Activated CD4-positive, alpha-beta T cell treated with anti-CD3 and anti-CD28 coated beads, Interleukin-2, Interleukin-6, amounts not matched to agents 100 ng/mL and 50 ng/mL, durations not matched to agents 16 hours and 8 hours (primary cell): ENCODE measurements around the gene COL13A1.

Source experiments
- DNase-seq: peaks from one replicate; pipeline ENCODE4 v3.0.0-alpha.2; 2020

Gene COL13A1

DNA sequence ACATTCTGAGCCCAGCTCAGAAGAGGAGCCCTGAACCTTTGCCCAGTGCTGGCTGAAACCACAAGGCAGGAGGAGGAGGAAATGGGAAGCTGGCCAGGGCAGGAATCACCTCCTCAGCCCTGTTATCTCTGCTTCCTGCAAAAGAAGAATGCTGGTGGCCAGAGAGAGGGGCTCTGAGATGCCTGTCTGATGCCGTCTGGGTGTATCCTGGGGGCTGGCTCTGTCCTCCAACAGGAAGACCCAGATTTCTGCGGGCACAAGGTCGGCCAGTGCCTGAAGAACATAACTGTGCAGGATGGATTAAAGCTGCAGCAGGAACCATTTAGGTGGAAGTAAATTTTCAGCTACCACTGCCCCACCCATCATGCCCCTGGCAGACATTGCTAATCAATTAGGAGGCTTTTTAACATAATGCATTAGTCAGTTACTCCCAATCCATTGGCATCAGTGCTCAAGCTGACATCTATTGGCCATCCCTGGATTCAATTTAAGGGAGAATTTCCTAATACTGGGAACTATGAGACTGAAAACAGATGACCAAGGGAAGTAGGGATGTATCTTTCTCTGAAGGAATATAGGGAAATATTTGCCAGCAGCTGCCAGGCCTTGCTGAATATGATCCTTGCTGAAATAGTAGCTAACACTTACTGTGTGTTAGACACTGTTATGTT lies 67.7 kb downstream of the COL13A1 start:
- no peak for DNase-seq

DNA sequence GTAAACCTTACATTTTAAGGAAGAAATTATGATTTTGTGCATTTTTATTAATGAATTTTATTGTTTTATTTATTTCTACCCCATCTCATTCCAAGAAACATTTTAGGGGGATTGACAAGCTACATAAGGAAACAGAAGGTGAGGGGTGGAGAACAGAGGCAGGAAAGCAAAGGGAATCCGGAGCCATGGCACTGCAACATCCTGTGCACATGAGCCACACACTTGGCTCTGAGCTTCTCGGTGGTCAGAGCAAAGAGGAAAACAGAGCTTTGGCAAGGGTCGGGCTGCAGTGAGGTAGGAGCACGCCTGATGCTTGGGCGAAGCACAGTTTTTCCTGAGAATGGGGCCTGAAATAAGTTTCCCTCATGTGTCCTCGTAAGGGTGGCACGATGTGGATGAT lies 68.9 kb downstream of the COL13A1 start:
- DNase-seq, result no peak

DNA sequence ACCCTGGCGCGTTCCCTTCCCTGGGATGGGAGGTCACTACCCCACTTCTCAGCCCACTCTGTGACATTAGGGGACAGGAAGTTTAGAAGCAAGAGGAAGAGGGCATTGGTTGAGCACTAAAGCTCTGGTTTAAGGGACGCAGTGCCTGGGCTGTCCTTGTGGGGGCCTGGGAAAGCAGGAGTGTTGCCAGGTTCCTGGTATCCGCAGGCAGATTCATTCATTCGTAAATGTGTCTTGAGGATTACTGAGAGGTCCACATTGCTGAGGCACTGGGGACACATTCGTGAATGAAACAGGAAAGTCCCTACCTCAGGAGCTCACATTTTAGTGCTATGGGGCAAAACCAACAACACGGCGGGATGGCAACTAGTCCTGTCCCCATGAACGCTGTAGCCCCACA lies 69.4 kb downstream of the COL13A1 start:
- DNase-seq, result no peak

DNA sequence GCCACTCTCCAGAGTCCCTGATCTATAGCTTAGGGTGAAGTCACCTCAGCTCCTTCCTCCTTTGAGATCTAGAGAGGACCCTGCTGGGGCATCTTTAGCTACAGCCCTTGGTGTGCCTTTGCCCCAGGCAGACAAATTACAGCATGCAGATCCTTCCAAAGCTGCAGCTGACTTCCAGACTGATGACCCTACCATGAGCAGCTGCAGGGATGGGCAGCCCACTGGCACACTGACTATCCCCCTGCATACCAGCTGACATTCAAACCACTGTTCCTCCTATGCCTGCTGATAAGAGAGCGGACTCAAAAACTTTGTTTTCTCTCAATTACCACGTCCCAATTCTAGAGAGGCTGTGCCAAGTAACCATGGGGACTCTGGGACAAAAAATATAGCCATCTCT lies 70.6 kb downstream of the COL13A1 start:
- DNase-seq, result no peak

DNA sequence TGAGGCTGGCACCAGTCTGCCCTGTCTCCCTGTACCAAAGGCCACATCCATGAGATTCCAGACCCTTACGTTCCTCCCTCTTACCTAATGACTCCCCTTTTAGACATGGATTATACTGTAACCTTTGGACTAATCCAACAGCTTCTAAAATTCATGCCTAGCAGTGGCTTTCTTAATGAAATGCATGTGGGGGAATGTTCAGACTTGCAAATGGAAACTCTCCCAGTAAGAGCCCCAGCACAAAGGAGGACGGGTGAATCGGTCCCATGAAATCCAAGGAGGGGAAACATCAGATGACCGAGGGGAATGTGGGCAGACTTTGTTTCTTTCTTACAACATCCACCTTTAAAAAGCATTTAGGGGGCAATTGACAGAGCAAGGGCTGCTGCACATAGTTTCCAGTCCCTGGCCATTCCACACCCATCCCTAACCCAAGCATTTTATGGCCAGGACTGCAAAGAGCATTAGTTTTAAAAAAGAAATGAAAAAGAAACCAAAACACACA lies 71.5 kb downstream of the COL13A1 start:
- DNase-seq, result no peak

DNA sequence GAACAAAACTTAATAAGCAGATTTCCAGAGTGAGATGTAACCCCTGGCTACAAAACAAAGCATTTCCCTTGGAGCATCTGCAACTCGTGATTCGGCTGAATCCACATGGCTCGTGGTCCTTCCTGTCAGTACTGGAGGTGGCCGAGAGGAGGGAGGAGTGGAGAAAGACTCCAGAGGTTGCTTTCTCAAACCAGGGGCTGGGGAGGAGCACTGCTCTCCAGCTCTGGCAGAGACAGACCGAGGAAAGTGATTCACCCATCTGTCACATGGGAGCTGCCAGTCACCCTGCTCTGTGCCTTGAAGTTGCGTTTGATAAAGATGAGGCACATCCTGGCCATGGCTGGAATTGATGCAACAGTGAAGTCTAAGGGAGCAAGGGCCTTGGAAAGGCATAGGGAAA lies 72.7 kb downstream of the COL13A1 start:
- DNase-seq, result no peak

DNA sequence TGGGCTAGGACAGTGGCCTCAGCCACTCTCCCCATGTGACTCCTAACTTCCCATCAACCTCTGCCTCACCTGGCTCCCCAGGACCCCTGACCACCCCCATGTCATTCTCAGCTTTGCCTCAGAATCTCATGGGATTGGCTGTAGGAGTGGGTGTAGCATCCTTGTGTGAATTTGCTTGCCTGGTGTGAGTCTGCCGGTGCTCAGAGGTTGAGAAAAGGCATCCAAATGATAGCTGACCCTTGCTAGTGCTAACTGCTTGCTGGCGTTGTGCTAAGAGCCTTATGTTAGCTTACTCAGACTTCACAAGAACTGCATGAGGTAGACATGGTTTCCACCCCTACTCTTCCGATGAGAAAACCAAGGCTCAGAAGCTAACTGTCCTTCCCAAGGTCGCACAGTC lies 74.2 kb downstream of the COL13A1 start:
- no peak for DNase-seq

DNA sequence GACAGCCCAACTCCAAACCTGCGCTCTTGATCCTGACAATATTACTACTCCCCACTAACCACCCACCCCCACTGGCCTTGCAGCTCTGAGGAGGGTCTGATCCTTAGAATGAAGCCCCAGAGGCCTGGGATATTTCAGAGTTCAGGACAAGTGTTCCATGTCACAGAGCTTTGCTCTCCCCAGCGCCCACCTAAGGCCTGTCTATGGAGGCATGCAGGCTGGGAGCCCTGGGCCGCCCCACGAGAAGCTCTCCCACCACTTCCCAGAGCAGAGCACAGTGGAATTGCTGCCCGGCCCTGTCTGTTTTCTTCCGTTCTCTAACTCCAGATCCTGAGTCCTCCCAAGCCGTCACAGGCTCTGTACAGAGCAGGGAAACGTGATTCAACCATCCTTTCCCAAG lies 74.6 kb downstream of the COL13A1 start:
- DNase-seq, result no peak

DNA sequence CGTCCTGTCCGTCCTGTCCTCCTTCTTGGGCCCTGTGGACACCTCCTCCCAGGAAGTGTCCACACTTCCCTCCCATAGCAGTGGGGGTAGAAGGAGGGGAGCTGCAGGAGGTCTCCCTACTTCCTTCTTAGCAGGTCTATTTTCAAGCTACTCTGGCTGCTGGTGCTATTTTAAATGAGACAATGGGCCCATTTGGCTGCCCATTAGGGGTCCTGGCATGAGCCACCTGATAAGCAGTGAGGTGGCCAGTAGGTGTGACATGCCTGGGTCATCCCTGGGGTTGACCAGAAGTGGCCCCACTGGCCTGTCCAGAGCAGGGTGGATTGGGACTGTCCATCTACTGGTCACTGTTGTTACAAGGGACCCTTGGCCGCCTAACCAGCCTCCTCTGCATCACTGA lies 75.2 kb downstream of the COL13A1 start:
- DNase-seq, result no peak

DNA sequence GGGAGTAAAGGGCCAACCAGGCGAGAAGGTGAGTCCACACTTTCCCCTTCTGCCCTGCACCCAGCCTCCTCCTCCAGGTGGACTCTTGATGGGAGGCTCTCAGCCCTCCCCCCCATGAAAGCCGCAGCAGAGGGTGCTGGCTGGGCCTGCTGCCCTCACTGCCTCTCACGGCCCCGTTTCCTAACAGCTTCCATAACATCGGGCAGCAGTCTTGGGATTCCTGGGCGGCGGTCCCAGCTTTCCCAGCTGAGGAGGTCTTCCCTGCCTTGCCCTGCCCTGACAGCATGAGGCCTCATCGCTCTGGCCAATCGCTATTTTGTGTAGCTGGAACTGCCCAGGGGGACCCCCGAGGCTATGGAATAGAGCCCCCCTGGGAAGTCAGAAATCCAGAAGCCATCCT lies 76.3 kb downstream of the COL13A1 start:
- DNase-seq, result no peak

DNA sequence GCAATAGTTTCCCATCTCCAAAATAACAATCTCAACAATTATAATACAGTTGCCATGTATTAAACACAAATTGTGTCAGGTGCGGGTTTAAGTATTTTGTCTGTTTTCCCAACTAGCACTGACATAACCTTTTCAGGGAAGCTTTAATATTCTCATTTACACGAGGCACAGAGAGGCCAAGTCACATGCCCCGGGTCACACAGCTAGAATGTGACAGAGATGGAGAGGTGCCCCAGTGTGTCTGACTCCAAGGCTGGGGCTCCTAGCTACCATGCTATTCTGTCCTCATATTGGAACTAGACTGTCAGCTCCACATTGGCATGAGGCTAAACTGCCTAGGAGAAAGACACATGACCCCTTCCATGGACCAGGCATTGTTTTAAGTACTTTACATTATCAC lies 77.2 kb downstream of the COL13A1 start:
- no peak for DNase-seq

DNA sequence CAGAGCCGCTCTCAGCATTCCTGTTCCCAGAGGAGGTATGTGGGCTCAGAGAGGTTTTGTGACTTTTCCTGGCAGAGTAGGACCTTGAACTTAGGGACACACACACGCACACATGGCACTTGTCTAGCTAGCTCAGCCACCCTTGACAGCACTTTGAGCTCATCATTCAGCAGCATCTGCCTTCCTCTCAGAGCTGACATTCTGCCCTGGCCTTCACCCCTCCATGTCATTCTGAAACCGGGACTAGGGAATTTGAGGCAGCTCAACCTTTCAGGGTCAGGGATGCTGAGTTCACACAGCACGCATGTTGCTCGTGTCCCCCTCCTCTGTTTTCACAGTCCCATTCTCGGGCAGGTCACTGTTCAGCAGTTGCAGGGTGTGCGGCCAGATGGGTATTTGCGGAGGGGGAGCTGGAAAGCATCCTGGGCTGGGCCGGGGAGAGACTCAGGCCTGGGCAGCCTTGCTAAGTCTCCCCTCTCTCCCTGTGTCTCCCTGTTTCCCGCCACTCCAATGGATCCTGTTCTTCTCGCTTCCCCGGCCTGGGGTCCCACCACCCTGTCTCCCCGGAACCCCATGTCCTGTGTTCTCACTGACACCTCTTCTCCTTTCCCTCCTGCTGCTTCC lies 78.0 kb downstream of the COL13A1 start:
- no peak for DNase-seq

DNA sequence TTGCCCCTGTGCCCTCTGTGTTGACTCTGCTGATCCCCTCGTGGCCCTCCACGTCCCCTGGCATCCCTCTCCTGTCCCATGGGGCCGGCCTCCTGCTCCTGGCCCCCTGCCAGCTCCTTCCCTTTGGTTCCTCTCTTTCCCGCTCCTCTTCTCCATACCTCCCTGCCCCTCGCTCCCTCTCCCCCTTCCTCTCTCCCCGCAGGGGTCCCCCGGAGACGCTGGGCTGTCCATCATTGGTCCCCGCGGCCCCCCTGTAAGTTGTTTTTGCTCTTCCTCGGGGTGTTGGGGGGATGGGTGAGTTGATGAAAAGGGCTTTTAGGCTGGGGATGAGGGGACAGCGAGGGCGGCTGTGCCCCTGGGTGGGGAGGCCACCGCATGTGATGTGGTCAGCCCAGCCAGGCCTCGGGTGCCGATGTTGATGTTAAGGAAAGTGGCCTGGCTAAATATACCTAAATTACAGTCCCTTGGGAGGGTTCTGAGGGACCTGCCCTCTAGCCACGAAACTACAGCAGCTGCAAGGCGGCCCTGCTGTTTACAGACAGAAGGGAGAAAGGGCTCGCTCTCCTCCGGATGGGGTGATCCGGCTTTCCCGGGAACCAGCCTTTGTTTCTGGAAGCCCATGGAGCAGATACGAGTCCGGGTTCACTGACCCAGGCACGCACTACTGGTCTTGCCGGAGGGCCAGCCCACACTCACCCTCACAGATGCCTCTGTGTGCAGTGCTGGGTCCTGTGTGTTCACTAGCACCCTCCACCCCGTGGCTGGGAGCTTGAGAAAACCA lies 78.8 kb downstream of the COL13A1 start:
- DNase-seq, result no peak

DNA sequence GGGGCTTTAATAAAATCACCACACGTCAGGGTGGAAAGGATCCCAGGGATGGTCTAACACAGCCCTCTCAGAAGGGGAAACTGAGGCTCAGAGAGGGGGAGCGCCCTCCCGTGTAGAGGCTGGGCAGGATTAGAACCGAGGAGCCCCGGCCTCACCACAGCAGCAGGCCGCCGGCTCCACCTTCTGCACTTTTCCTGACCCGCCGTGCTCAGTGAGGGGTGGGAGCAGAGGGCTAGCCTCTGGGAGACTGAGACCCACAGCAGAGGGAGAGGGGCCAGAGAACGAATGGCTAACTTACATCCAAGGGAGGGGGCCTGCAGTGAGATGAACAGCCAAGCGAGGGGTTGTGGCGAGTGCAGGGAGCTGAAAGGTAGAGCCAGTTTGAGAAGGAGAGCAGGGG lies 79.5 kb downstream of the COL13A1 start:
- no peak for DNase-seq

DNA sequence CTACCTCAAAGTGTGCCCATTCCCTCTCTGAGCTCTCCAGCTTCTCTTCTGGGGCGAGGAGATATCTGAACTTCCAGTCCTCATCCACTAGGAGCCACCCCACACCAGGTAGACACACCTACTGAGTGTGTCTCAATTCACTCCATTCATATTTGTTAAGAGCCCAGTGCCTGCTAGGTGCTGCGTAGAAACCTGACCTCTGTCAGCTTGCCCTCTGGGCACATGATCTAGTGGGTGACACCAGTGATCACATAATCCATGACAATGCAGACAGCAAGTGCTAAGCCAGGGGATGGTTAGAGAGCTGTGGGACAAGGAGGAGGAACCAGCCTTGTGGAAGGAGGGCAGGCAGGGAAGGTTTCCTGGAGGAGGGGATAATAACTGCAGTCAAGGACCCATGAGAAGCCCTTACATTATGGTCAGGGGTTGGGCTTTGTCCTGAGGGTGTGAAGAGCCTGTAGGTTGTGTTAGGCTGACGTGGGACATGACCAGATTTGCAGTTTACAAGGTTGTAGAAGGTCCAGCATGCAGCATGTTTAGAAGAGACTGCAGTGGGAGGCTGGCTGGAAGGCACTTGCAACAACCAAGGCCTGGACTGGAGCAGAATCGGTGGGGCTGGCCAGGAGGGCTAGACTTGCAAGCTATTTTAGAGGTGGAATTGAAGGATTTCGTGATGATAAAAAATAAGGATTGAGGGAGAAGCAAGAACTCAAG lies 81.8 kb downstream of the COL13A1 start:
- no peak for DNase-seq

DNA sequence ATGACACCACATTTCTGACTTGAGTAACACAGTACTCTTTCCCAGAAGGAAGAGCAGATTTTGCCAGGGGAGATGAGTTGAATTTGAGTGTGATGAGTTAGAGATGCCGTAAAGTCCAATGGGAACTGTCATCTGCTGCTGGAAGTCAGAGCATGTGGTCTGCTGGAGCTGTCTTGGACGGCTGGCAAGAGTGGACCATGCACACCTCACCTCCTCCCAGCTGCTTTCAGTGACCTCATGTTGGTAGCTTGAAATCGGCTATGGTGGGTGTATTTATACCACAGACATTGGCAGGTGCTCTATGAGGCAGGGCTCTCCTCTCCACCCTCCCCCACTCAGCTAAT lies 82.3 kb downstream of the COL13A1 start:
- DNase-seq, result no peak

DNA sequence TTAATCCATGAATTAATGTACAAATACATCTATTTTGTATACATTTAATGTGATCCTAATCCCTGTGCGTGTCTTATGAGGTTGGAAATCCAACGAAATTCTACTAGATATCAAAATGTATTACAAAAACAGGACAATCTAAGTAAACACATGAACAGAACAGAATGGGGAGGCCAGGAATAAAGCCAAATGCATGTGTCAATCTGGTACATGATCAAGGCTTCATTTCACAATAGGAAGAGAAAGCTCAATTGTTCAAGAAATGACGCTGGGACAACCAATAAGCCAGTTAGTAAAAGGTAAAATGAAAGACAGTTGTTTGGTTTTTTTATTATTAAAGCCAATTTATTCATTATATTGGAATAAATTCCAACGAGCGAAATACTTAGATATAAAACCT lies 83.0 kb downstream of the COL13A1 start:
- no peak for DNase-seq

DNA sequence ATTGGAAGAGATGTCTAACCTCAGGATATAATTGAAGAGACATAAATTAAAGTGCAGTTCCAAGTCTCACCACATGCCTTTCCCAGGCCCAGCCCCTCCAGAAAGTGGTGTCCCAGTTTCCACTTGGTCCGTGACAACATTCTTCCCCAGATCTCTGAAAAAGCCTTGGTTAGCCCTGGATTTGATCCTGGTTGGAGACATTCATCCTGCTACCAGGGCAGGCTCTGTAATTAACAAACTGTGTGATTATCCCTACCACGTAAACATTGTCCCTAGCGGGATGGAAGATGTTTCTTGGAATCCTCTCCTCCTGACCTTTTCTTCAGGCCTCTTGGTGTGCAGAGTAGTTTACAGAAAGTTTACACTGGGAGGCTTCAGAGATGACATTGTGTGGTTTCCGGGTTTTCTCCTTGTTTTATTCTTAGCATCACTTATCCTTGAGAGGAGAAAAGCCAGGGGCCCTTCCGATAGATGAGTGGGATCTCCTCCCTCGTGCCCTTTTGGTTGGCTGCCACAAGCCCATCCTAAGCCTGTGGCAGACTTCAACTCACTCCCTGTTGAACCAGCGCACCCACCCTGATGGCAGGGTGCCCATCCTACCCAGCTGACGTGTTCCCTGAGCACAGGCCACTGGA lies 83.8 kb downstream of the COL13A1 start:
- no peak for DNase-seq

DNA sequence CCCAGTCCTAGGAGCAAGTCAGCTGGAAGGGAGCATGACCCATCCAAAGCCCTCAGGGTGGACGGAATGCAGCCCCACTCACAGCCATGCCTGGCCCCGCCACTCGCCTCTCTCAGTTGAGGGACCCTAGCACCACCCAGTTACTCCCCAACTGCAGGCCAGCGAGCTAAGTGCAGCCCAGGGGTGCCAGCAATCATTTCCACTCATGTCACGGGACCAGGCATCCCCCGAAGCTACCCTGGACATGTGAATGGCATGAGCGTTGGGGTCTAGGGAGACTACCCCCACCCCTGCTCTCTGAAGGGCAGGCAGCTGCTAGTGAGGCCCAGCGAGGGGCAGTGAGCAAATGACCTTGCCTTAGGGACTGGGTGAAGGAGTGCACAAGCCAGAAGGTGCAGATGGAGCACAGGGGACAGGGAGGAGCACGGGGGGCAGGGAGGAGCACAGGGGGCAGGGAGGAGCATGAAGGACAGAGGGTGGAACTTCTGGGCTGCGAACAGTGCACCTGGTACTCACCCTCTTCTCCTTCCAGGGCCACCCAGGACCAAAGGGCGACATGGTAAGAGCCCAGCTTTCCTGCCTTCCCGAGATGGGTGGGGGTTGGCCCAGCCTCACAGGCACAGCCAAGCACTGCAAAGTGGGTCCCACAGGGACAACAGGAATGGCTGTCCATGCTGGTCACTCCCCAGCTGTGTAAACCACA lies 87.3 kb downstream of the COL13A1 start:
- DNase-seq, result no peak

DNA sequence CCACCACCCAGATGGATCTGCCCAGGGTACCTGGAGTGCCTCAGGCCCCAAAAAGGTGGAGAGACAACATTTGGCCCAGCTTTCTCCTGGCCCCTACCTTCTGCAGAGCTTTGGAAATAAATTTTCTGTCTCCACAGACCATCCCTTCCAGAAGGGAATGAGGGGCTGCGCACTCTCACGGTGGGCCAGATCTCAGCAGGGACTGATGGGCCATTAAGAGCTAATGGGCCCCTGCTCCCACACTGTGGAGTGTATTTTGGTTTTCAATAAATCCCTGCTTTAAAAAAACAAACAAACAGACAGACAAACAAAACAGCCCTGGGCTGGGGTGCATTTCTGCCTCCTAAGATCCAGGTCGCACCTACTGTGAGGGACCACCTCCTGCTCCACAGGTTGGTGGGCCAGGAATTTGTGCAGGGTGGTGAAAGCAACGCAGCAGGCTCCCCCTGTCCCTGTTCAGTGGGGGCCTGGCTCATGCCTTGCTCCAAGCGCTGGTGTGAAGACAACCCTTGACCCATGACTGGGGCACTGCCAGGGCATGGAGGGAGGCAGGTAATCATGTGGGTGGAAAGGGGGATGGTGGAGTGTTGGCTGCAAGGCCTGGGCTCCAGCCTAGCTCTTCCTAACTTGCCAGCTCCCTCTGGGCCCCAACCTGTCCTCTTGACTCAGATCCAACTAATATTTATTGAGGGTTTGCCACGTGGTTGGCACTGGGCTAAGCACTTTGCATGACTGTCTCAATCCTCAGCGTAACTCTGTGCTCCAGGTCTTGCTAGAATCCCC lies 88.5 kb downstream of the COL13A1 start:
- no peak for DNase-seq

DNA sequence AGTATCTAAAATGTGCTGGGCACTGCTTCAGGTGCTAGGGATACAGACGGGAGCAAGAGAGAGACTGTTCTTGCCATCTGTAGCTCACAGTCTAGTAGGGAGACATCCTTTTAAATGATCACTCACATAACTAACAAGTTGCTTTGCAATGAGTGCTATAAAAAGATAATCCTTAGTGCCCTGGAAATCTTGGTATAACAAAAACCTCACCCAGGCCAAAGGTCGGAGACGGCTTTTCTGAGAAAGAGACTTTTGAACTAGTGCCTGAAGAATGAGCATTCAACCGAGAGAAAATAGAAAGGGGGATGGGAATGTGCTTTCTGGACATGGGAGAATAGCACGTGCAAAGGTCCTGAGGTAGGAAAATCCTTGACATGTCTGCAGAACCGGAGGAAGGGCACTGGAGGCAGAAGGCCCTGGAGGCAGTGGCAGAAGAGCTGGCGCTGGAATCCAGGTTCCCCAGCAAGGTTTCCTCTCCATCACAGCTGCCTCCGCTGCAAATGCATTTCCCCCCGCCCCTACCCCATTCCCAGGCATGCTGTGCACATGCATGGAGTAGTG lies 89.4 kb downstream of the COL13A1 start:
- no peak for DNase-seq
